Fibroblast of mammary gland (primary cell): ENCODE measurements around the gene LAIR1.

ENCODE experiments used
- DNase-seq: peaks from one replicate; pipeline ENCODE4 v3.0.0-alpha.2; 2010; ENCODE audit warnings: low read depth
- H3K4me3 ChIP-seq: 2 replicates; pipeline ENCODE4 v1.5.1; 2011; ENCODE audit warnings: low read depth, mild to moderate bottlenecking, low read length, moderate library complexity; ENCODE audit not compliant: control insufficient read depth
- CTCF ChIP-seq: conservative IDR thresholded peaks from 2 replicates; pipeline ENCODE4 v1.5.1; 2011; ENCODE audit warnings: low read depth, low read length, inconsistent platforms; ENCODE audit not compliant: control insufficient read depth, insufficient read depth

LAIR1 gene

GRCh38 chr19:54312436-54313377, 52.0 kb downstream of the LAIR1 start, which contains the start of gene LILRA5:
TSS of gene LILRA5 (minus strand) at chr19:54313166. CDS start at chr19:54313019, 147 bp downstream.
- no peak for TF ChIP-seq CTCF
- DNase-seq: no peak
- H3K4me3 ChIP-seq: no peak within 1 kb of the TSS

- no peak for DNase-seq
These were observed 52.7 kb downstream of the LAIR1 start for GRCh38 chr19:54312011-54312410.

GRCh38 chr19:54311486-54311885, 53.2 kb downstream of the LAIR1 start:
- no peak for DNase-seq
- TF ChIP-seq CTCF: no peak
- H3K4me3 ChIP-seq: no peak overlapping the region

More at GRCh38 chr19:54312011-54312410, 52.7 kb downstream of the LAIR1 start:
- TF ChIP-seq CTCF: no peak
- no peak overlapping the region for H3K4me3 ChIP-seq

- no peak overlapping the region for H3K4me3 ChIP-seq
- DNase-seq: no peak
- no peak for TF ChIP-seq CTCF
These were observed 54.2 kb downstream of the LAIR1 start for GRCh38 chr19:54310543-54310942.

- H3K4me3 ChIP-seq: no peak overlapping the region
- no peak for DNase-seq
- TF ChIP-seq CTCF: no peak
These were observed 54.9 kb downstream of the LAIR1 start for GRCh38 chr19:54309811-54310210.

- H3K4me3 ChIP-seq: no peak overlapping the region
- no peak for DNase-seq
- no peak for TF ChIP-seq CTCF
These were observed 57.2 kb downstream of the LAIR1 start for GRCh38 chr19:54307389-54308020.
